HL-60 (cell line): ENCODE results near the gene TECRL.

ENCODE experiments used
- DNase-seq, 2 experiments: peaks; one replicate each; pipeline ENCODE4 v3.0.0-alpha.2; 2010 to 2020; ENCODE audit warnings: low read depth in 1 of 2, low spot score in 1 of 2
- H3K27ac ChIP-seq: fragments of 250-450 bp; sonication (Bioruptor Pico); replicated peaks from 2 replicates; pipeline ENCODE4 v1.5.1; 2020; ENCODE audit warnings: mild to moderate bottlenecking, moderate library complexity
- H3K27me3 ChIP-seq: fragments of 250-450 bp; sonication (Bioruptor Pico); 2 replicates; pipeline ENCODE4 v1.5.1; 2021; ENCODE audit warnings: mild to moderate bottlenecking, moderate library complexity; ENCODE audit not compliant: insufficient read depth, poor library complexity, severe bottlenecking
- H3K4me3 ChIP-seq: replicated peaks from 2 replicates; pipeline ENCODE4 v1.5.1; 2011; ENCODE audit warnings: mild to moderate bottlenecking, control low read depth, low read length; ENCODE audit not compliant: insufficient read depth
- GABPA ChIP-seq: IDR thresholded peaks from 2 replicates; pipeline ENCODE4 v1.6.1; 2012; ENCODE audit warnings: low read depth
- POLR2AphosphoS5 ChIP-seq: IDR thresholded peaks from 2 replicates; pipeline ENCODE4 v1.6.1; 2012; ENCODE audit warnings: low read depth
- REST ChIP-seq: IDR thresholded peaks from 2 replicates; pipeline ENCODE4 v1.6.1; 2012; ENCODE audit warnings: low read depth; ENCODE audit not compliant: insufficient replicate concordance
- SPI1 ChIP-seq: IDR thresholded peaks from 2 replicates; pipeline ENCODE4 v1.6.1; 2012; ENCODE audit warnings: low read depth, mild to moderate bottlenecking, borderline replicate concordance
- TF ChIP-seq, protein P1 (sequence below): IDR thresholded peaks from one replicate; pipeline ENCODE4 v1.5.1; 2011; ENCODE audit warnings: low read length, control low read depth, inconsistent platforms; ENCODE audit not compliant: insufficient read depth

TECRL gene

DNA sequence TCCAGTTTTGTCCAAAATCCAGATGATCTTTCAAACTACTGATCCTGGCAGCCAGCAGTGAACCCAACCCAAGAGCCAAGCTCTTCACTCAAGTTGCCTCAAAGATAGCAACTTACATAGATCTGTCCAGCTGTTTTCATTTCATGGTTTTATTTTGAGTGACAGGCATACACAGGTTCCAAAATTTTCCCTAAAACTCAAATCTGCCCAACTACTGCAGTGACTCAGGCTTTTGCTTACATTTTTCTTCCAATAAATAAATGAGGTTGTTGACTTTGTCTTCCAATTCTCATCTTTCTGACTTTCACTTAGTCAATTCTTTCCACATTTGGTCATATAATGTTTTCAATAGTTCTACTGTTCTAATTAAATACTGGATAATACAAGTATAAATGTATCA, 158.8 kb downstream of the TECRL start:
- DNase-seq: no peak
- H3K4me3 ChIP-seq: no peak overlapping the region
- TF ChIP-seq, protein P1, sequence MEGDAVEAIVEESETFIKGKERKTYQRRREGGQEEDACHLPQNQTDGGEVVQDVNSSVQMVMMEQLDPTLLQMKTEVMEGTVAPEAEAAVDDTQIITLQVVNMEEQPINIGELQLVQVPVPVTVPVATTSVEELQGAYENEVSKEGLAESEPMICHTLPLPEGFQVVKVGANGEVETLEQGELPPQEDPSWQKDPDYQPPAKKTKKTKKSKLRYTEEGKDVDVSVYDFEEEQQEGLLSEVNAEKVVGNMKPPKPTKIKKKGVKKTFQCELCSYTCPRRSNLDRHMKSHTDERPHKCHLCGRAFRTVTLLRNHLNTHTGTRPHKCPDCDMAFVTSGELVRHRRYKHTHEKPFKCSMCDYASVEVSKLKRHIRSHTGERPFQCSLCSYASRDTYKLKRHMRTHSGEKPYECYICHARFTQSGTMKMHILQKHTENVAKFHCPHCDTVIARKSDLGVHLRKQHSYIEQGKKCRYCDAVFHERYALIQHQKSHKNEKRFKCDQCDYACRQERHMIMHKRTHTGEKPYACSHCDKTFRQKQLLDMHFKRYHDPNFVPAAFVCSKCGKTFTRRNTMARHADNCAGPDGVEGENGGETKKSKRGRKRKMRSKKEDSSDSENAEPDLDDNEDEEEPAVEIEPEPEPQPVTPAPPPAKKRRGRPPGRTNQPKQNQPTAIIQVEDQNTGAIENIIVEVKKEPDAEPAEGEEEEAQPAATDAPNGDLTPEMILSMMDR: no peak
- TF ChIP-seq POLR2AphosphoS5: no peak
- no peak for TF ChIP-seq GABPA
- no peak for TF ChIP-seq SPI1
- no peak for TF ChIP-seq REST
- no peak overlapping the region for H3K27ac ChIP-seq
- no peaks in the 10 kb centered on the region for H3K27me3 ChIP-seq

GRCh38 chr4:64250061-64250460, 159.2 kb downstream of the TECRL start:
- DNase-seq: no peak
- no peaks in the 10 kb centered on the region for H3K27me3 ChIP-seq
- no peak overlapping the region for H3K27ac ChIP-seq
- H3K4me3 ChIP-seq: no peak overlapping the region
- TF ChIP-seq REST: no peak
- no peak for TF ChIP-seq GABPA
- TF ChIP-seq SPI1: no peak
- TF ChIP-seq POLR2AphosphoS5: no peak
- TF ChIP-seq, protein P1: no peak

GRCh38 chr4:64248186-64248585, 161.1 kb downstream of the TECRL start:
- DNase-seq: no peak
- H3K27ac ChIP-seq: no peak overlapping the region
- H3K4me3 ChIP-seq: no peak overlapping the region
- no peak for TF ChIP-seq POLR2AphosphoS5
- TF ChIP-seq GABPA: no peak
- TF ChIP-seq, protein P1: no peak
- no peak for TF ChIP-seq REST
- TF ChIP-seq SPI1: no peak
- H3K27me3 ChIP-seq: no peaks in the 10 kb centered on the region
